Panc1 (cell line): ENCODE measurements around the gene METTL9.

ENCODE experiments used
- CTCF ChIP-seq: fragments of 450-650 bp; IDR thresholded peaks from 2 replicates; pipeline ENCODE4 v1.5.1; 2017; ENCODE audit warnings: mild to moderate bottlenecking
- POLR2AphosphoS5 ChIP-seq: IDR thresholded peaks from 2 replicates; pipeline ENCODE4 v1.6.1; 2012; ENCODE audit warnings: mild to moderate bottlenecking, low read depth, low read length, moderate library complexity
- SIN3A ChIP-seq: IDR thresholded peaks from 2 replicates; pipeline ENCODE4 v1.6.1; 2012; ENCODE audit warnings: low read depth, mild to moderate bottlenecking, low read length, moderate library complexity, borderline replicate concordance; ENCODE audit not compliant: insufficient read depth
- TCF7L2 ChIP-seq: IDR thresholded peaks from 2 replicates; pipeline ENCODE4 v1.6.1; 2011; ENCODE audit warnings: mild to moderate bottlenecking, low read depth, low read length, inconsistent platforms
- TF ChIP-seq, protein P1 (sequence below), 2 experiments: IDR thresholded peaks; 2 replicates each; pipeline ENCODE4 v1.6.1; 2011 to 2012; ENCODE audit warnings: low read depth in 2 of 2, control low read depth in 1 of 2, low read length in 1 of 2, mild to moderate bottlenecking in 1 of 2, moderate library complexity in 1 of 2; ENCODE audit not compliant: insufficient read depth in 1 of 2

DNA sequence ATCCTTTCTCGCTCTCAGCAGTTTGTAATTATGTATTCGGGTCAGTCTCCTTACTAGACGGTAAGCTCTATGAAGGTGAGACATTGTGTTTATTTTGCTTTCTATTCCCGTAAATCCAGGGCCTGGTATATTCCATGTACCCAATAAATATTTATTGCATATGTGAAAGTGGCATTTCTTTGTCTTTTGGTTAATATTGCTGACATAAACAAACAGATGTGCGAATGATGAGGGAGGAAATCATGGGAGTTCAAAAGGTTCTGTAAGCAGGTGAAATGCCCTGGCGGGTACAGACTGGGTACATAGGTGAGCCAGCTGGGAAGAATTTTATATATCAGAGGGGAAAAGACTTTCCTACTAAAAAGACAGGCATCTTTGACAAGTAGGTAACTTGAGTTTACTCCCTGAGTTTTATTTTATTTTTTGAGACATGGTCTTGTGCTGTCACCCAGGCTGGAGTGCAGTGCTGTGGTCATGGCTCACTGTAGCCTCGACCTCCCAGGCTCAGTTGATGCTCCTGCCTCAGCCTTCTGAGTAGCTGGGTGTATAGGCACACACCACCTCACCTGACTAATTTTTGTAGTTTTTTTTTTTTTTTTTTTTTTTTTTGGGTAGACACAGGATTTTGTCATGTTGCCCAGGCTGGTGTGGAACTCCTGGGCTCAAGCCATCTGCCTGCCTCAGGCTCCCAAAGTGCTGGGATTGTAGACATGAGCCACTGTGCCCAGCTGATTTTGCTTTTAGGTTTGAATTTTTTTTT lies 5.7 kb upstream of the METTL9 start:
- TF ChIP-seq CTCF: no peak
- TF ChIP-seq, protein P1, sequence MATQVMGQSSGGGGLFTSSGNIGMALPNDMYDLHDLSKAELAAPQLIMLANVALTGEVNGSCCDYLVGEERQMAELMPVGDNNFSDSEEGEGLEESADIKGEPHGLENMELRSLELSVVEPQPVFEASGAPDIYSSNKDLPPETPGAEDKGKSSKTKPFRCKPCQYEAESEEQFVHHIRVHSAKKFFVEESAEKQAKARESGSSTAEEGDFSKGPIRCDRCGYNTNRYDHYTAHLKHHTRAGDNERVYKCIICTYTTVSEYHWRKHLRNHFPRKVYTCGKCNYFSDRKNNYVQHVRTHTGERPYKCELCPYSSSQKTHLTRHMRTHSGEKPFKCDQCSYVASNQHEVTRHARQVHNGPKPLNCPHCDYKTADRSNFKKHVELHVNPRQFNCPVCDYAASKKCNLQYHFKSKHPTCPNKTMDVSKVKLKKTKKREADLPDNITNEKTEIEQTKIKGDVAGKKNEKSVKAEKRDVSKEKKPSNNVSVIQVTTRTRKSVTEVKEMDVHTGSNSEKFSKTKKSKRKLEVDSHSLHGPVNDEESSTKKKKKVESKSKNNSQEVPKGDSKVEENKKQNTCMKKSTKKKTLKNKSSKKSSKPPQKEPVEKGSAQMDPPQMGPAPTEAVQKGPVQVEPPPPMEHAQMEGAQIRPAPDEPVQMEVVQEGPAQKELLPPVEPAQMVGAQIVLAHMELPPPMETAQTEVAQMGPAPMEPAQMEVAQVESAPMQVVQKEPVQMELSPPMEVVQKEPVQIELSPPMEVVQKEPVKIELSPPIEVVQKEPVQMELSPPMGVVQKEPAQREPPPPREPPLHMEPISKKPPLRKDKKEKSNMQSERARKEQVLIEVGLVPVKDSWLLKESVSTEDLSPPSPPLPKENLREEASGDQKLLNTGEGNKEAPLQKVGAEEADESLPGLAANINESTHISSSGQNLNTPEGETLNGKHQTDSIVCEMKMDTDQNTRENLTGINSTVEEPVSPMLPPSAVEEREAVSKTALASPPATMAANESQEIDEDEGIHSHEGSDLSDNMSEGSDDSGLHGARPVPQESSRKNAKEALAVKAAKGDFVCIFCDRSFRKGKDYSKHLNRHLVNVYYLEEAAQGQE (IDR thresholded peaks at IDR 0.05; ENCODE audit: insufficient read depth in 1 of 2, low read depth in 2 of 2, low read length in 1 of 2): no peak
- TF ChIP-seq POLR2AphosphoS5: no peak
- TF ChIP-seq SIN3A: no peak
- no peak for TF ChIP-seq TCF7L2
